ENCODE data around the gene ITPRIP.

Gene ITPRIP

DNA sequence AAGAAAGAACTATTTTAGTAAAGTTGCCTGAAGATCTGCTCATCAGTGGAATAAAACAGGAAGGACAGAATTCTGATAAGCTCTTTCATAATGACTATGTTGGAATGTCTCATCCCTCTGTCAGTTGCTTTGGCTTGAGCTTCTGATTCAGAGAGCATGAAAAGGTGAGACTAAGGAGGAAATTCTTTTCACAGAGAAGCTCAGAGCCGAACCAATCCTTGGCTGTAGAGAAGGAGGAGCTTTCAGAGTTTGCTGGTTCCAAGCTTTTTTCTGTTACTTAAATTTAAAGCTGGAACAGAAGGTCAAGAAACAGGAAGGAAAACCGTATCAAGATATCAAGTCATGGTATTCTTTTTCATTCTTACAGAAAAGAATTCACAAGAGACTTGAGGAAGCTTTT is 45.3 kb downstream of the ITPRIP start:
- Histone ChIP-seq H3K4me1 (ENCODE audit: control insufficient read depth in 1 of 2, insufficient read depth in 2 of 2, low read length in 2 of 2) (peaks cover 1 to 5% of the 10 kb centered on the region in 2 experiments), H4K91ac (ENCODE audit: low read depth, low read length) (no peak overlapping the region), H3K23ac (ENCODE audit: low read length) (no peak overlapping the region), H2BK5ac (ENCODE audit: low read depth, low read length, poor library complexity) (no peak overlapping the region), H2BK120ac (ENCODE audit: insufficient read depth, low read length, poor library complexity) (no peak overlapping the region), H4K8ac (ENCODE audit: low read depth, low read length) (no peak overlapping the region), H3K4me3 (ENCODE audit: low read depth, low read length) (no peak overlapping the region), H3K9ac (ENCODE audit: low read length) (no peak overlapping the region), H3K4ac (ENCODE audit: low read depth, low read length) (no peak overlapping the region), H2AK5ac (ENCODE audit: low read length) (no peak overlapping the region), H3K9me3 (ENCODE audit: insufficient read depth, low read depth, low read length) (no peaks in the 10 kb centered on the region), H3K27me3 (ENCODE audit: insufficient read depth, low read length) (no peaks in the 10 kb centered on the region), H3K4me2 (ENCODE audit: low read length) (no peak overlapping the region), H3K79me2 (ENCODE audit: control insufficient read depth, insufficient read depth, low read length, poor library complexity) (no peaks in the 10 kb centered on the region), H2BK12ac (ENCODE audit: low read length) (no peak overlapping the region), H3K27ac (ENCODE audit: low read depth, low read length) (no peak overlapping the region), H2AFZ (ENCODE audit: insufficient read depth, low read length, poor library complexity) (no peak overlapping the region), H3K18ac (ENCODE audit: low read length) (no peak overlapping the region), H4K12ac (ENCODE audit: low read depth, low read length) (no peak overlapping the region), H3K79me1 (ENCODE audit: low read length) (no peaks in the 10 kb centered on the region), H3K14ac (ENCODE audit: low read length) (no peak overlapping the region), H3K36me3 (ENCODE audit: control insufficient read depth in 1 of 2, insufficient read depth in 2 of 2, low read length in 2 of 2) (no peaks in the 10 kb centered on the region)
- DNase-seq, result peak in 1 of 2 donors; percentile 71
- no CpG with 5 or more reads among the region's 2 CpGs for WGBS (ENCODE audit: extremely low coverage, insufficient coverage, insufficient read length)

DNA sequence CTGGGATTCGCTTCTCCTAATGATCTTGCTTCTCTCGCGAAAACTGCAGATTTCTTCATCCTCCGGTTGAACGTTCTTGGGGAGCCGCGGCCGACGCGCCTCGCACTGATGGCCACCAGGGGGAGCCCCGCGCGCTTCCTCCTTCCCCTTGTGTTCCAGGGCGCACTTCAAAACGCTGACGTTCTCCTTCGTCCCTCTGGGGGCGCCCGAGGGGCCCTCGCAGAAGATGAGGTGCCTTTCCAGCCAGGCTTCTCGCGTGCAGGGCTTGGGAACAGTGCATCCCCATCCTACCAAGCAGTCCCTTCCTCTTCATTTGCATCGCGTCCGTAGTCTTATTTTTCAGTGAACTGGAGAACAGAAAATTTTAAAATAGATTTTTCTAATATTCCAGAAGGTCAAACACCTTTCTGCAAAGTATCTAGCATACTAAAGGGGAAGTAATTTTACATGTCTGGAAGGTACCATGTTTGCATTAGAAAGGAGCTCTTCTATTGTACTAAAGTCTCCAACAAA is 46.8 kb downstream of the ITPRIP start:
- WGBS (ENCODE audit: extremely low coverage, insufficient coverage, insufficient read length), result no CpG with 5 or more reads among the region's 26 CpGs

DNA sequence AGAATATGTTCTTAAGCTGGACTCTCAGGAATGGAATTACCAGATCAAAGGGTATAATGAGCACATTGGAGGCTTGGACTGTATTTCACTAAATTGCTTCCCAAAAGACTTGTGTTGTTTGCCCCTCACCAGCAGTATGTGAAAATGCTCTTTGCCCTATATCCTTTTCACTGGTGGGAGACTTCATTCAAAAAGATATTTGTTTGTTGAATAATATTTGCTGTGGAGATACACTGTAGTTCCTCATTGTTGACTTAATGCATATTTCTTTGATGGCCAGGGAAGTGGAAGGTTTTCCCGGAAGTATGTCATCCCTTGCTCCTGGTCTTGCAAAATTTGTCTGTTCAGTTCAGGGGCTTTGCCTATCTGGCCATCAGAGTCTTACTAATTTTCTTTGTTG is 49.9 kb downstream of the ITPRIP start:
- Histone ChIP-seq H4K91ac (ENCODE audit: low read depth, low read length) (no peak overlapping the region), H3K27me3 (ENCODE audit: insufficient read depth, low read length) (no peaks in the 10 kb centered on the region), H3K4me1 (ENCODE audit: control insufficient read depth in 1 of 2, insufficient read depth in 2 of 2, low read length in 2 of 2) (no peaks in the 10 kb centered on the region), H2BK120ac (ENCODE audit: insufficient read depth, low read length, poor library complexity) (no peak overlapping the region), H3K4me3 (ENCODE audit: low read depth, low read length) (no peak overlapping the region), H3K4me2 (ENCODE audit: low read length) (no peak overlapping the region), H2BK12ac (ENCODE audit: low read length) (no peak overlapping the region), H3K9ac (ENCODE audit: low read length) (no peak overlapping the region), H3K79me2 (ENCODE audit: control insufficient read depth, insufficient read depth, low read length, poor library complexity) (no peaks in the 10 kb centered on the region), H3K79me1 (ENCODE audit: low read length) (no peaks in the 10 kb centered on the region), H3K36me3 (ENCODE audit: control insufficient read depth in 1 of 2, insufficient read depth in 2 of 2, low read length in 2 of 2) (no peaks in the 10 kb centered on the region), H2AK5ac (ENCODE audit: low read length) (no peak overlapping the region), H2BK5ac (ENCODE audit: low read depth, low read length, poor library complexity) (no peak overlapping the region), H4K8ac (ENCODE audit: low read depth, low read length) (no peak overlapping the region), H3K14ac (ENCODE audit: low read length) (no peak overlapping the region), H2AFZ (ENCODE audit: insufficient read depth, low read length, poor library complexity) (no peak overlapping the region), H3K27ac (ENCODE audit: low read depth, low read length) (no peak overlapping the region), H3K23ac (ENCODE audit: low read length) (no peak overlapping the region), H4K12ac (ENCODE audit: low read depth, low read length) (no peak overlapping the region), H3K4ac (ENCODE audit: low read depth, low read length) (no peak overlapping the region), H3K18ac (ENCODE audit: low read length) (no peak overlapping the region), H3K9me3 (ENCODE audit: insufficient read depth, low read depth, low read length) (no peaks in the 10 kb centered on the region)
- DNase-seq, result peak in 1 of 2 donors; percentile 16
- WGBS (ENCODE audit: extremely low coverage, insufficient coverage, insufficient read length), result no CpG with 5 or more reads among the region's 1 CpG

More for the DNA sequence above, 46.8 kb downstream of the ITPRIP start:
- Histone ChIP-seq H3K79me1 (ENCODE audit: low read length) (no peaks in the 10 kb centered on the region), H3K23ac (ENCODE audit: low read length) (no peak overlapping the region), H3K9ac (ENCODE audit: low read length) (no peak overlapping the region), H3K79me2 (ENCODE audit: control insufficient read depth, insufficient read depth, low read length, poor library complexity) (no peaks in the 10 kb centered on the region), H3K4me2 (ENCODE audit: low read length) (peak overlapping the region; percentile 18), H3K14ac (ENCODE audit: low read length) (no peak overlapping the region), H2AK5ac (ENCODE audit: low read length) (no peak overlapping the region), H4K8ac (ENCODE audit: low read depth, low read length) (no peak overlapping the region), H2AFZ (ENCODE audit: insufficient read depth, low read length, poor library complexity) (no peak overlapping the region), H4K12ac (ENCODE audit: low read depth, low read length) (no peak overlapping the region), H3K4ac (ENCODE audit: low read depth, low read length) (no peak overlapping the region), H3K9me3 (ENCODE audit: insufficient read depth, low read depth, low read length) (no peaks in the 10 kb centered on the region), H2BK120ac (ENCODE audit: insufficient read depth, low read length, poor library complexity) (no peak overlapping the region), H4K91ac (ENCODE audit: low read depth, low read length) (no peak overlapping the region), H3K4me1 (ENCODE audit: control insufficient read depth in 1 of 2, insufficient read depth in 2 of 2, low read length in 2 of 2) (no peaks in the 10 kb centered on the region), H3K27ac (ENCODE audit: low read depth, low read length) (no peak overlapping the region), H3K27me3 (ENCODE audit: insufficient read depth, low read length) (no peaks in the 10 kb centered on the region), H2BK12ac (ENCODE audit: low read length) (no peak overlapping the region), H3K18ac (ENCODE audit: low read length) (no peak overlapping the region), H2BK5ac (ENCODE audit: low read depth, low read length, poor library complexity) (no peak overlapping the region), H3K36me3 (ENCODE audit: control insufficient read depth in 1 of 2, insufficient read depth in 2 of 2, low read length in 2 of 2) (no peaks in the 10 kb centered on the region), H3K4me3 (ENCODE audit: low read depth, low read length) (no peak overlapping the region)
- DNase-seq, result peak; percentile 79 to 89

DNA sequence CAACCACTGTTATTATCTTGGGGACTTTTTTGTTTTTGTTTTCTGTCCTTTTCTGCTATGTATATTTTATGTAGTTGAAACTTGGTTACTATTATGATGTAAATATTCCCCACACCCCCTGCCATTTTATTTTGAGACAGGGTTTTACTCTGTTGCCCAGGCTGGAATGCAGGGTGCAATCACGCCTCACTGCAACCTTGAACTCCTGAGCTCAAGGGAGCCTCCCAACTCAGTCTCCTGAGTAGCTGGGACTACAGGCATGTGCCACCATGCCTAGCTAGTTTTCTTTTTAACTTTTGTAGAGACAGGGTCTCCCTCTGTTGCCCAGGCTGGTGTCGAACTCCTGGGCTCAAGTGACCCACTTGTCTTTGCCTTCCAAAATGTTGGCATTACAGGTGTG is 51.3 kb downstream of the ITPRIP start:
- H2AFZ ChIP-seq (ENCODE audit: insufficient read depth, low read length, poor library complexity), result no peak overlapping the region
- no peak overlapping the region for H3K27ac ChIP-seq (ENCODE audit: low read depth, low read length)
- H3K36me3 ChIP-seq (ENCODE audit: control insufficient read depth in 1 of 2, insufficient read depth in 2 of 2, low read length in 2 of 2), result no peaks in the 10 kb centered on the region
- H2AK5ac ChIP-seq (ENCODE audit: low read length), result no peak overlapping the region
- no peak overlapping the region for H3K9ac ChIP-seq (ENCODE audit: low read length)
- H3K4me2 ChIP-seq (ENCODE audit: low read length), result no peak overlapping the region
- no peaks in the 10 kb centered on the region for H3K9me3 ChIP-seq (ENCODE audit: insufficient read depth, low read depth, low read length)
- no peak for DNase-seq
- no peak overlapping the region for H4K91ac ChIP-seq (ENCODE audit: low read depth, low read length)
- H3K18ac ChIP-seq (ENCODE audit: low read length), result no peak overlapping the region
- no peak overlapping the region for H3K23ac ChIP-seq (ENCODE audit: low read length)
- H3K14ac ChIP-seq (ENCODE audit: low read length), result no peak overlapping the region
- no peaks in the 10 kb centered on the region for H3K79me1 ChIP-seq (ENCODE audit: low read length)
- no peak overlapping the region for H2BK12ac ChIP-seq (ENCODE audit: low read length)
- no peak overlapping the region for H4K12ac ChIP-seq (ENCODE audit: low read depth, low read length)
- no peak overlapping the region for H2BK5ac ChIP-seq (ENCODE audit: low read depth, low read length, poor library complexity)
- H3K4ac ChIP-seq (ENCODE audit: low read depth, low read length), result no peak overlapping the region
- no peak overlapping the region for H3K4me3 ChIP-seq (ENCODE audit: low read depth, low read length)
- H3K4me1 ChIP-seq (ENCODE audit: control insufficient read depth in 1 of 2, insufficient read depth in 2 of 2, low read length in 2 of 2), result no peaks in the 10 kb centered on the region
- no peak overlapping the region for H4K8ac ChIP-seq (ENCODE audit: low read depth, low read length)
- no peaks in the 10 kb centered on the region for H3K79me2 ChIP-seq (ENCODE audit: control insufficient read depth, insufficient read depth, low read length, poor library complexity)
- no peak overlapping the region for H2BK120ac ChIP-seq (ENCODE audit: insufficient read depth, low read length, poor library complexity)
- WGBS (ENCODE audit: extremely low coverage, insufficient coverage, insufficient read length), result no CpG with 5 or more reads among the region's 2 CpGs
- no peaks in the 10 kb centered on the region for H3K27me3 ChIP-seq (ENCODE audit: insufficient read depth, low read length)

Measured in trophoblast cell (in vitro differentiated cells and primary cell).